Nephron (organoid): ENCODE measurements around the gene SPDYE17.
"Not testable (repeated sequence)": the region's sequence is repeated elsewhere in the genome, so short reads cannot be mapped to it uniquely, and the experiment has no call there.

Source experiments
- H3K27ac Mint-ChIP-seq, 3 experiments: 2 replicates each; pipeline ENCODE4 v1.8.0; 2020; ENCODE audit warnings: mixed read lengths in 3 of 3, mild to moderate bottlenecking in 2 of 3, moderate library complexity in 1 of 3
- H3K27me3 Mint-ChIP-seq: 2 replicates; pipeline ENCODE4 v1.8.0; 2021; ENCODE audit warnings: low read depth, mild to moderate bottlenecking, moderate library complexity, mixed read lengths
- H3K36me3 Mint-ChIP-seq: 2 replicates; pipeline ENCODE4 v1.8.0; 2020; ENCODE audit warnings: low read depth, mixed read lengths
- H3K4me1 Mint-ChIP-seq: 2 replicates; pipeline ENCODE4 v1.8.0; 2020; ENCODE audit warnings: mixed read lengths
- H3K4me3 Mint-ChIP-seq, 3 experiments: 2 replicates each; pipeline ENCODE4 v1.8.0; 2020; ENCODE audit warnings: mild to moderate bottlenecking in 3 of 3, mixed read lengths in 3 of 3, moderate library complexity in 2 of 3
- H3K9me3 Mint-ChIP-seq: 2 replicates; pipeline ENCODE4 v1.8.0; 2020; ENCODE audit warnings: mixed read lengths
- CTCF ChIP-seq, 3 experiments: fragments of 200-600 bp; sonication (generic); IDR thresholded peaks; one replicate each; pipeline ENCODE4 v1.5.0; 2021; ENCODE audit warnings: antibody characterized with exemption in 3 of 3; ENCODE audit not compliant: unreplicated experiment in 3 of 3

Gene SPDYE17

GRCh38 chr7:77005461-77006057 is 26.6 kb downstream of the SPDYE17 start:
- H3K9me3 Mint-ChIP-seq, H3K27me3 Mint-ChIP-seq, H3K4me3 Mint-ChIP-seq, H3K27ac Mint-ChIP-seq, H3K36me3 Mint-ChIP-seq, H3K4me1 Mint-ChIP-seq: not testable (repeated sequence)

- not testable (repeated sequence) for H3K4me3 Mint-ChIP-seq, H3K27ac Mint-ChIP-seq, H3K27me3 Mint-ChIP-seq, H3K36me3 Mint-ChIP-seq, H3K4me1 Mint-ChIP-seq, H3K9me3 Mint-ChIP-seq
Observed at GRCh38 chr7:77004151-77004550, 28.0 kb downstream of the SPDYE17 start.

- not testable (repeated sequence) for H3K4me3 Mint-ChIP-seq, H3K36me3 Mint-ChIP-seq, H3K9me3 Mint-ChIP-seq, H3K27me3 Mint-ChIP-seq, H3K27ac Mint-ChIP-seq, H3K4me1 Mint-ChIP-seq
Observed at GRCh38 chr7:77003241-77003640, 28.9 kb downstream of the SPDYE17 start.

GRCh38 chr7:77002678-77003233 is 29.4 kb downstream of the SPDYE17 start:
- not testable (repeated sequence) for H3K27me3 Mint-ChIP-seq, H3K9me3 Mint-ChIP-seq, H3K36me3 Mint-ChIP-seq, H3K4me3 Mint-ChIP-seq, H3K27ac Mint-ChIP-seq, H3K4me1 Mint-ChIP-seq

- not testable (repeated sequence) for H3K4me3 Mint-ChIP-seq, H3K9me3 Mint-ChIP-seq, H3K27me3 Mint-ChIP-seq, H3K36me3 Mint-ChIP-seq, H3K4me1 Mint-ChIP-seq, H3K27ac Mint-ChIP-seq
Observed at GRCh38 chr7:77002104-77002503, 30.1 kb downstream of the SPDYE17 start.

GRCh38 chr7:76999474-77000107 is 32.6 kb downstream of the SPDYE17 start:
- not testable (repeated sequence) for H3K4me1 Mint-ChIP-seq, H3K36me3 Mint-ChIP-seq, H3K4me3 Mint-ChIP-seq, H3K27me3 Mint-ChIP-seq, H3K9me3 Mint-ChIP-seq, H3K27ac Mint-ChIP-seq

- H3K36me3 Mint-ChIP-seq, H3K27me3 Mint-ChIP-seq, H3K4me3 Mint-ChIP-seq, H3K4me1 Mint-ChIP-seq, H3K9me3 Mint-ChIP-seq, H3K27ac Mint-ChIP-seq: not testable (repeated sequence)
Observed at GRCh38 chr7:76998764-76999450, 33.3 kb downstream of the SPDYE17 start.

- Mint-ChIP-seq H3K4me1 (no peaks in the 10 kb centered on the region), H3K27ac (no peak overlapping the region), H3K27me3 (no peaks in the 10 kb centered on the region), H3K4me3 (no peak overlapping the region), H3K36me3 (peaks cover 3% of the 10 kb centered on the region), H3K9me3 (no peaks in the 10 kb centered on the region)
- TF ChIP-seq CTCF (IDR thresholded peaks at IDR 0.05; ENCODE audit: unreplicated experiment in 3 of 3) = no peak
Observed at GRCh38 chr7:76998285-76998589, 33.9 kb downstream of the SPDYE17 start.

GRCh38 chr7:76997381-76998284 is 34.5 kb downstream of the SPDYE17 start:
- Mint-ChIP-seq H3K27me3 (no peaks in the 10 kb centered on the region), H3K36me3 (peaks cover 3% of the 10 kb centered on the region), H3K4me3 (no peak overlapping the region), H3K27ac (no peak overlapping the region), H3K4me1 (no peaks in the 10 kb centered on the region), H3K9me3 (no peaks in the 10 kb centered on the region)
- TF ChIP-seq CTCF (IDR thresholded peaks at IDR 0.05; ENCODE audit: unreplicated experiment in 3 of 3) = no peak

- H3K4me3 Mint-ChIP-seq, H3K27me3 Mint-ChIP-seq, H3K36me3 Mint-ChIP-seq, H3K9me3 Mint-ChIP-seq, H3K27ac Mint-ChIP-seq, H3K4me1 Mint-ChIP-seq: not testable (repeated sequence)
Observed at GRCh38 chr7:76996932-76997331, 35.2 kb downstream of the SPDYE17 start.

- not testable (repeated sequence) for H3K36me3 Mint-ChIP-seq, H3K4me3 Mint-ChIP-seq, H3K9me3 Mint-ChIP-seq, H3K27ac Mint-ChIP-seq, H3K4me1 Mint-ChIP-seq, H3K27me3 Mint-ChIP-seq
Observed at GRCh38 chr7:76994286-76994685, 37.9 kb downstream of the SPDYE17 start.

GRCh38 chr7:76993831-76994230 is 38.3 kb downstream of the SPDYE17 start:
- not testable (repeated sequence) for H3K36me3 Mint-ChIP-seq, H3K4me3 Mint-ChIP-seq, H3K27ac Mint-ChIP-seq, H3K27me3 Mint-ChIP-seq, H3K9me3 Mint-ChIP-seq, H3K4me1 Mint-ChIP-seq
